HepG2 (cell line): ENCODE measurements around the gene C16orf78. TPM values are rescaled to one million over a fixed set of nuclear protein-coding genes. Genes with fewer than 3 reads are reported as not detected.

Source experiments
- ATAC-seq: fragments of 200-7000 bp; cut with Tn5 transposase; 3 replicates; pipeline ENCODE4 v1.9.1; 2020; ENCODE audit warnings: mild to moderate bottlenecking, moderate library complexity
- BruUV-seq: library from RNA; stranded (reverse); fragments of 400-500 nt; replicated peaks from 2 replicates; lab custom pipeline; 2021; lab: Mats Ljungman, UMichigan
- CTCF ChIA-PET: fragments of 300-600 bp; formaldehyde crosslinking; extraction: SDS; loops from one replicate; lab custom pipeline; 2021; ENCODE audit warnings: low total read pairs, inconsistent platforms, low intra/inter-chr PET ratio; lab: Yijun Ruan, JAX
- POLR2A ChIA-PET: fragments of 350-600 bp; sonication (Branson Sonifier 250); formaldehyde crosslinking; loops from one replicate; lab custom pipeline; 2020; ENCODE audit warnings: antibody characterized with exemption, inconsistent platforms; lab: Yijun Ruan, JAX
- DNase-seq: peaks from one replicate; pipeline ENCODE4 v3.0.0-alpha.2; 2015; ENCODE audit warnings: low spot score
- FAIRE-seq: peaks from 3 replicates; lab custom pipeline; 2011; peaks lifted over from hg19 to GRCh38; lab: Jason Lieb, UNC
- H2AFZ ChIP-seq: one replicate; pipeline ENCODE4 v1.6.1; 2011; ENCODE audit warnings: low read length, inconsistent platforms
- H3K27ac ChIP-seq: fragments of 300-600 bp; 3 replicates; pipeline ENCODE4 v1.8.0; 2011; ENCODE audit warnings: mixed run types, mild to moderate bottlenecking, mixed read lengths, low read length, inconsistent platforms; ENCODE audit not compliant: insufficient read depth; ENCODE audit errors: extremely low read length
- H3K27me3 ChIP-seq, 2 experiments: fragments of 200-600 bp in 1 of 2; 2 replicates in 1 of 2; 3 replicates in 1 of 2; pipeline versions ENCODE4 v1.6.0 to v1.8.0; 2011; ENCODE audit warnings: low read length in 2 of 2, mild to moderate bottlenecking in 2 of 2, moderate library complexity in 2 of 2, inconsistent platforms in 1 of 2; ENCODE audit not compliant: insufficient read depth in 2 of 2, control insufficient read depth in 1 of 2
- H3K36me3 ChIP-seq, 2 experiments: fragments of 200-600 bp in 1 of 2; replicated peaks in 1 of 2; 2 replicates in 1 of 2; 3 replicates in 1 of 2; pipeline versions ENCODE4 v1.5.1 to v1.8.0; 2011; ENCODE audit warnings: low read length in 2 of 2, inconsistent platforms in 1 of 2; ENCODE audit not compliant: insufficient read depth in 2 of 2, control insufficient read depth in 1 of 2
- H3K4me1 ChIP-seq: 2 replicates; pipeline ENCODE4 v1.5.1; 2012; ENCODE audit warnings: low read length, inconsistent platforms; ENCODE audit not compliant: insufficient read depth
- H3K4me2 ChIP-seq: 2 replicates; pipeline ENCODE4 v1.6.0; 2011; ENCODE audit warnings: low read depth, low read length, inconsistent platforms
- H3K4me3 ChIP-seq, 3 experiments: fragments of 200-600 bp in 1 of 3; sonication (generic), shearing (Covaris generic) in 1 of 3; replicated peaks in 1 of 3; 2 replicates each; pipeline ENCODE4 v1.5.1; 2011 to 2016; ENCODE audit warnings: low read length in 3 of 3, inconsistent platforms in 2 of 3, low read depth in 2 of 3, mild to moderate bottlenecking in 2 of 3, control low read depth in 1 of 3, mixed read lengths in 1 of 3; ENCODE audit not compliant: insufficient read depth in 1 of 3
- H3K79me2 ChIP-seq: one replicate; pipeline ENCODE4 v1.6.1; 2011; ENCODE audit warnings: low read length, inconsistent platforms; ENCODE audit not compliant: insufficient read depth
- H3K9ac ChIP-seq: 2 replicates; pipeline ENCODE4 v1.6.0; 2011; ENCODE audit warnings: mild to moderate bottlenecking, low read depth, low read length, inconsistent platforms; ENCODE audit not compliant: insufficient read depth
- H3K9me3 ChIP-seq: 2 replicates; pipeline ENCODE4 v1.5.1; 2012; ENCODE audit warnings: mild to moderate bottlenecking, low read length
- H4K20me1 ChIP-seq: 2 replicates; pipeline ENCODE4 v1.6.0; 2011; ENCODE audit warnings: inconsistent platforms, mild to moderate bottlenecking, low read length, moderate library complexity; ENCODE audit not compliant: insufficient read depth
- MEF2D ChIP-seq: sonication (generic); formaldehyde crosslinking; IDR thresholded peaks from 2 replicates; pipeline ENCODE4 v1.5.1; 2020; ENCODE audit warnings: mild to moderate bottlenecking, missing genetic modification reagents
- SMC3 ChIP-seq: IDR thresholded peaks from 2 replicates; pipeline ENCODE4 v1.6.1; 2011; ENCODE audit warnings: low read length, improper control_type of control experiment
- TAF15 ChIP-seq: fragments of 200-400 bp; formaldehyde crosslinking; IDR thresholded peaks from one replicate; pipeline ENCODE4 v1.6.1; 2018; ENCODE audit warnings: mild to moderate bottlenecking, low read depth, low read length; ENCODE audit not compliant: poor library complexity, severe bottlenecking
- XRCC5 ChIP-seq: fragments of 200-400 bp; formaldehyde crosslinking; optimal IDR thresholded peaks from 2 replicates; pipeline ENCODE3; 2017; ENCODE audit warnings: mild to moderate bottlenecking, low read length
- ZFP1 ChIP-seq: IDR thresholded peaks from 2 replicates; pipeline ENCODE4 v1.6.1; 2016
- WGBS: methylation state at CpG from one replicate; pipeline ENCODE4 v1.1.6; 2017; ENCODE audit warnings: low lambda C conversion rate; 5-methylcytosine and 5-hydroxymethylcytosine counted together
- in situ Hi-C: cut with HindIII; loops from 2 replicates; pipeline ENCODE4 v1.10.0; 2017; ENCODE audit warnings: low pct_unique_long_range_greater_than_20kb; ENCODE audit not compliant: extremely low pct_ligation_motif_present
- intact Hi-C: fragments of 100-400 bp; cut with micrococcal nuclease; formaldehyde crosslinking; loops from one replicate; pipeline ENCODE4 v1.10.0; 2022; ENCODE audit not compliant: unreplicated experiment
- polyA plus RNA-seq, 8 experiments: library from polyadenylated mRNA; depleted of rRNA in 3 of 8; stranded (reverse) in 7 of 8; unstranded in 1 of 8; fragments of >200 nt; fragmentation: Illumina TruSeq in 4 of 8; extraction: Trizol in 4 of 8; gene quantifications; 2 replicates each; pipeline versions ENCODE4 v1.2.1 to v1.2.3, GENCODE V29; 2011 to 2016; ENCODE audit warnings: low read depth in 4 of 8, missing spikeins in 1 of 8, mixed read lengths in 1 of 8; ENCODE audit not compliant: insufficient read depth in 1 of 8
- total RNA-seq, 5 experiments: library from RNA; depleted of rRNA; stranded (reverse); fragments of >200 nt; fragmentation: Illumina TruSeq; extraction: Trizol; gene quantifications; 2 replicates each; pipeline ENCODE4 v1.2.3, GENCODE V29; 2016; ENCODE audit warnings: low read depth in 1 of 5
- TF ChIP-seq, protein P1 (sequence below): sonication (generic); formaldehyde crosslinking; IDR thresholded peaks from 2 replicates; pipeline ENCODE4 v1.5.0; 2020; ENCODE audit warnings: mild to moderate bottlenecking, missing genetic modification reagents, moderate library complexity
- TF ChIP-seq, protein P2 (sequence below): sonication (generic); formaldehyde crosslinking; IDR thresholded peaks from 2 replicates; pipeline ENCODE4 v1.4.0; 2020; ENCODE audit warnings: mild to moderate bottlenecking, missing genetic modification reagents

C16orf78 gene
- total and polyA plus RNA-seq, 2 of the 13 experiments (the other 11 are each of a cell fraction or from before 2014, with no cell fraction given) = not detected

DNA sequence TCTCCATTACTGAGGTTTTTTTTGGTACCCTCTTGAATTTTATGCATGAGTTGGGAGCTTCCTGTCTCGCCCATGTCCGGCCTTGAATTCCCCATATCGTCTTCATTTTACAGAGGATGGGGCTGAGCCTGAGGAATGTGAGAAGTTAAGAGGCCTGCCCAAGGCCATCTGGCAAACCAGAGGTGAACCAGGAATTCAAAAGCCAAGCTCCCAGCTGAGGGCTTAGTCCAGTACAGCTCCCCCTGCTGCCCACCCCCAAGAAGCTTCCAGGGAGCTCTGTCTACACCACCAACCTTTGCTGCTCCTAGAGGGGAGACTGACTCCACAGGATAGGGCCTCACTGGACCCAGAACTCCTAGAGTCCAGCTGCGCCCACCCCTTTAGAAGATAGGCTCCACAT lies 20.7 kb upstream of the C16orf78 start:
- intact Hi-C loops (no loop called here), in situ Hi-C loops (loop anchor here (5.0 kb wide), 1 partner anchor 661 kb away; no protein-coding TSS in a partner anchor)
- peaks cover 0 to 6% of the 10 kb centered on the region in 2 experiments; a peak in 1 of 5 replicates for H3K27me3 ChIP-seq
- no TSS peak for BruUV-seq
- ATAC-seq = peak; percentile 78
- H2AFZ ChIP-seq = no peak overlapping the region
- H4K20me1 ChIP-seq = no peaks in the 10 kb centered on the region; the same call in 1 of the 2 replicates
- H3K9ac ChIP-seq = no peak overlapping the region
- DNase-seq = peak; percentile 23
- H3K27ac ChIP-seq = no peak overlapping the region
- CTCF ChIA-PET = interaction anchor here (4.5 kb wide), 1 partner anchor 665 kb away, joined by 40 read pairs; no protein-coding TSS in a partner anchor
- POLR2A ChIA-PET = no interaction called here
- no peak for TF ChIP-seq ZFP1
- TF ChIP-seq XRCC5 = peak; percentile 30
- no peak for TF ChIP-seq TAF15
- TF ChIP-seq, protein P1, sequence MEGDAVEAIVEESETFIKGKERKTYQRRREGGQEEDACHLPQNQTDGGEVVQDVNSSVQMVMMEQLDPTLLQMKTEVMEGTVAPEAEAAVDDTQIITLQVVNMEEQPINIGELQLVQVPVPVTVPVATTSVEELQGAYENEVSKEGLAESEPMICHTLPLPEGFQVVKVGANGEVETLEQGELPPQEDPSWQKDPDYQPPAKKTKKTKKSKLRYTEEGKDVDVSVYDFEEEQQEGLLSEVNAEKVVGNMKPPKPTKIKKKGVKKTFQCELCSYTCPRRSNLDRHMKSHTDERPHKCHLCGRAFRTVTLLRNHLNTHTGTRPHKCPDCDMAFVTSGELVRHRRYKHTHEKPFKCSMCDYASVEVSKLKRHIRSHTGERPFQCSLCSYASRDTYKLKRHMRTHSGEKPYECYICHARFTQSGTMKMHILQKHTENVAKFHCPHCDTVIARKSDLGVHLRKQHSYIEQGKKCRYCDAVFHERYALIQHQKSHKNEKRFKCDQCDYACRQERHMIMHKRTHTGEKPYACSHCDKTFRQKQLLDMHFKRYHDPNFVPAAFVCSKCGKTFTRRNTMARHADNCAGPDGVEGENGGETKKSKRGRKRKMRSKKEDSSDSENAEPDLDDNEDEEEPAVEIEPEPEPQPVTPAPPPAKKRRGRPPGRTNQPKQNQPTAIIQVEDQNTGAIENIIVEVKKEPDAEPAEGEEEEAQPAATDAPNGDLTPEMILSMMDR (CRISPR knock-in tag) = peak; percentile 54
- no peak for TF ChIP-seq MEF2D (CRISPR knock-in tag)
- TF ChIP-seq, protein P2, sequence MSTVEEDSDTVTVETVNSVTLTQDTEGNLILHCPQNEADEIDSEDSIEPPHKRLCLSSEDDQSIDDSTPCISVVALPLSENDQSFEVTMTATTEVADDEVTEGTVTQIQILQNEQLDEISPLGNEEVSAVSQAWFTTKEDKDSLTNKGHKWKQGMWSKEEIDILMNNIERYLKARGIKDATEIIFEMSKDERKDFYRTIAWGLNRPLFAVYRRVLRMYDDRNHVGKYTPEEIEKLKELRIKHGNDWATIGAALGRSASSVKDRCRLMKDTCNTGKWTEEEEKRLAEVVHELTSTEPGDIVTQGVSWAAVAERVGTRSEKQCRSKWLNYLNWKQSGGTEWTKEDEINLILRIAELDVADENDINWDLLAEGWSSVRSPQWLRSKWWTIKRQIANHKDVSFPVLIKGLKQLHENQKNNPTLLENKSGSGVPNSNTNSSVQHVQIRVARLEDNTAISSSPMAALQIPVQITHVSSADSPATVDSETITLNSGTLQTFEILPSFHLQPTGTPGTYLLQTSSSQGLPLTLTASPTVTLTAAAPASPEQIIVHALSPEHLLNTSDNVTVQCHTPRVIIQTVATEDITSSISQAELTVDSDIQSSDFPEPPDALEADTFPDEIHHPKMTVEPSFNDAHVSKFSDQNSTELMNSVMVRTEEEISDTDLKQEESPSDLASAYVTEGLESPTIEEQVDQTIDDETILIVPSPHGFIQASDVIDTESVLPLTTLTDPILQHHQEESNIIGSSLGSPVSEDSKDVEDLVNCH = no peak
- TF ChIP-seq SMC3 = peak; percentile 22; the same call in 1 of the 2 replicates
- WGBS = 28% methylated on average over 3 of the region's 4 CpGs
- FAIRE-seq = no peak
- no peaks in the 10 kb centered on the region for H3K79me2 ChIP-seq
- H3K4me2 ChIP-seq = no peak overlapping the region
- H3K4me3 ChIP-seq = no peak overlapping the region
- H3K4me1 ChIP-seq = peaks cover 6% of the 10 kb centered on the region
- H3K9me3 ChIP-seq = no peaks in the 10 kb centered on the region
- no peaks in the 10 kb centered on the region for H3K36me3 ChIP-seq
